Coronary artery (tissue), 2 donors: ENCODE results near the gene IMMP2L.

ENCODE experiments used
- DNase-seq: peaks from one replicate; pipeline ENCODE4 v3.0.0-alpha.2; 2017; ENCODE audit warnings: low spot score
- H3K27ac ChIP-seq, 2 donors: fragments of 200-600 bp; sonication (generic); one replicate each; pipeline ENCODE4 v1.5.1; 2016 to 2019
- H3K4me3 ChIP-seq: fragments of 200-600 bp; sonication (generic); 2 replicates; pipeline ENCODE4 v1.5.1; 2016; ENCODE audit warnings: mild to moderate bottlenecking, moderate library complexity
- TF ChIP-seq, protein P1 (sequence below): fragments of 200-600 bp; sonication (generic); IDR thresholded peaks from one replicate; pipeline ENCODE4 v1.5.1; 2019; ENCODE audit warnings: antibody characterized with exemption

The IMMP2L gene

DNA sequence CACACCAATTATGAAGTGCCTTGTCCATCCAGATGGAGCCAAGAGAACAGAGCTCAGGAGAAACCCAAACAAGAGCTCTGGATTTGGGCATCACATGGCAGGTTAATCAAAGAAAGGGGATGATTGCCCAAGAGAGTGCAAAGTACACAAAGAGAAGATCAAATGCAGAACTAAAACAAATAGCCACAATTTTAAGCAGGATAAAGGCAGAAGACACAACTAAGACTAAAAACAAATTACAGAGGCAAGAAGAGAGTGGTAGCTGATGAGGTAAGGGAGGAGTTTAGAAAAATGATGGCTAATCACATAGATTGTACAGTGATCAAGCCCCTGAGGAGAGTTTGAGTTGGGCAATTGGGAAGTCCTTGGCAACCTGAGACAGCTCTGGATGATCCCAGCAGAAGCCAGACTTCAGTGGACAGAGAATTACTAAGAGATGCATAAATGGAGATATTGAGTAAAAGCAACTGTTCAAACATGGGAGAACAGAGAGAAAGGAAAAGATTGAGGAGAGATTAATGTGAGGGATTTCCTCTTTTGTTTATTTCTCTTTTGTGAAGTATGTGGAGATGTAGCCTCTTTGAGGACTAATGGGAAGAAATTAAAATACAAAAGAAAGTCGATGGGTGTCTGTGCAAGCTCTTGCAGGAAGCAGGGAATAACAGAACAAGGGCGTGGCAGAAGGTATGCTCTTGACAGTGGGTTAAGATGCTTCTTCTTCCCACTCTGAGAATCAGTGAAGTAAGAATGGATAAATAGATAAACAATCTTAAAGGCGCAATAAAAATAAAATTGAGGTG, 369.5 kb downstream of the IMMP2L start:
- H3K4me3 ChIP-seq: no peak overlapping the region
- TF ChIP-seq, protein P1, sequence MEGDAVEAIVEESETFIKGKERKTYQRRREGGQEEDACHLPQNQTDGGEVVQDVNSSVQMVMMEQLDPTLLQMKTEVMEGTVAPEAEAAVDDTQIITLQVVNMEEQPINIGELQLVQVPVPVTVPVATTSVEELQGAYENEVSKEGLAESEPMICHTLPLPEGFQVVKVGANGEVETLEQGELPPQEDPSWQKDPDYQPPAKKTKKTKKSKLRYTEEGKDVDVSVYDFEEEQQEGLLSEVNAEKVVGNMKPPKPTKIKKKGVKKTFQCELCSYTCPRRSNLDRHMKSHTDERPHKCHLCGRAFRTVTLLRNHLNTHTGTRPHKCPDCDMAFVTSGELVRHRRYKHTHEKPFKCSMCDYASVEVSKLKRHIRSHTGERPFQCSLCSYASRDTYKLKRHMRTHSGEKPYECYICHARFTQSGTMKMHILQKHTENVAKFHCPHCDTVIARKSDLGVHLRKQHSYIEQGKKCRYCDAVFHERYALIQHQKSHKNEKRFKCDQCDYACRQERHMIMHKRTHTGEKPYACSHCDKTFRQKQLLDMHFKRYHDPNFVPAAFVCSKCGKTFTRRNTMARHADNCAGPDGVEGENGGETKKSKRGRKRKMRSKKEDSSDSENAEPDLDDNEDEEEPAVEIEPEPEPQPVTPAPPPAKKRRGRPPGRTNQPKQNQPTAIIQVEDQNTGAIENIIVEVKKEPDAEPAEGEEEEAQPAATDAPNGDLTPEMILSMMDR: no peak
- no peak for DNase-seq
- no peak overlapping the region for H3K27ac ChIP-seq

DNA sequence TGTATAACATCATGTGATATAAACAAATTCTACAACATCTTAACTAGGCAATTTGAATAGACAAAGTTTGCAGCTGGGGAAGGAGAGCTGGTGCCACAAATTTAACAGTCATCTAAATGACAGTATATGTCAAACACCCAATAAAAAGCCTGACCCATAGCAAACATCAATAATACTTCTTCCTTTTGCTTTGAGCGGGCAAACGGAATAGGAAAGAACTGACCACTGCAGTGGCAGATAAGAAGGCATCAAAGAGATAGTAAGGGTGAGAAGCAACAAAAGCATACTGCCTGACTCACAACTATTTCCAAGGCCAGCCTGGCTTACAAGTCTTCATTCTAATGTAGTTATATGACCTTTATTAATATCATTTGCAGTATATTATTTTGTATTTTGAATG, 371.5 kb downstream of the IMMP2L start:
- DNase-seq: no peak
- TF ChIP-seq, protein P1: no peak
- no peak overlapping the region for H3K4me3 ChIP-seq
- no peak overlapping the region for H3K27ac ChIP-seq

DNA sequence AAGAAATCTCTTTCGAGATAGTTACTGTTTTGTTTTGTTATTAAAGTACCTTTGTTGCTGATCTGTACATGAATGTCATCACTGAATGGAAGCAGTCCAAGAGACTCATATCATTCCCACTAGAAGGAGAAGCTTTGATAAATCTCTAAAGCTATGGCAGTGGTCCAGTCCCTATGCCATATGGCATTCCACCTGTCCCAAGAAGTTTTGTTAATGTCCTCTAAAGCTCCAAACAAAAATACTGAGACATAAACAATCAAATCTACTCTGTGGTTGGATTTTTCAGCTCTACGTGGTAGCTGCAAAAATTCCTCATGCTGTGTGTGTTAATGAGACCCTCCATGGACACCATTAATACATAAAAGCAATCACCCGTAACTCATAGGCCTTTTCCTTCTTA, 377.3 kb downstream of the IMMP2L start:
- TF ChIP-seq, protein P1: no peak
- Histone ChIP-seq H3K4me3 (no peak overlapping the region), H3K27ac (no peak overlapping the region)
- no peak for DNase-seq

DNA sequence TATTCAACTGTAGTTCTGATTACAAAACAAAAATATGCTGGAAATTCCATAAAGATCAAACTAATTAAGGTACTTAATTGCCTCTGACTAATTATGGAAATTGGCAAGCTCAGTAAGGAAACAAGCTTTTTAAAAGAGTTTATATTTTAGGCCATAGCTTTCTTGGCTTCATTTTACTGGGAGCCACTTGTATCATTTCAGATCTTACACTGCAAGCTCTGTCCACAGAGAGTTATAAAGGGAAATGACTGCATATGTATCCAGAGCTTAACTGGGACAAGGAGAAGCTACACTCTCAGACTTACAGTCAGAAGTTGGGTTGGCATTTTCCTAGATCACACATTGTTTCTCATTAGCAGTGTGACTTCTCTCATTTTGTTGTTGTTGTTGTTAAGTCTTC, 379.0 kb downstream of the IMMP2L start:
- DNase-seq: no peak
- Histone ChIP-seq H3K4me3 (no peak overlapping the region), H3K27ac (no peak overlapping the region)
- TF ChIP-seq, protein P1: no peak

DNA sequence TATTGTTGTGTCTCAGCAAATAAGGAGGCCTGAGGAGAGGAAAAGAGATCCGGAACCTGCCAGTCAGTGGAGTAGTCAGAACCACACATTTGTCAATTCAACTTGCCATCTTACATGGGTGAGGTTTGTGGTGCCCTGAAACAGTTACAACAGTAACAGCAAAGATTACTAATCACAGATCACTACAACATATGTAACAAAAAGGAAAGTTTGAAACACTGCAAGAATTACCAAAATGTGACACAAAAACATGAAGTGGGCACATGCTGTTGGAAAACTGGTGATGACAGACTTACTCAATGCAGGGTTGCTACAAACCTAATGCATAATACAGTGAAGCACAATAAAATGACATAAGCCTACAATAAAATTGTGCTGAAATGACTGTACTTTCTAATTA, 382.0 kb downstream of the IMMP2L start:
- Histone ChIP-seq H3K27ac (no peak overlapping the region), H3K4me3 (no peak overlapping the region)
- DNase-seq: no peak
- TF ChIP-seq, protein P1: no peak

DNA sequence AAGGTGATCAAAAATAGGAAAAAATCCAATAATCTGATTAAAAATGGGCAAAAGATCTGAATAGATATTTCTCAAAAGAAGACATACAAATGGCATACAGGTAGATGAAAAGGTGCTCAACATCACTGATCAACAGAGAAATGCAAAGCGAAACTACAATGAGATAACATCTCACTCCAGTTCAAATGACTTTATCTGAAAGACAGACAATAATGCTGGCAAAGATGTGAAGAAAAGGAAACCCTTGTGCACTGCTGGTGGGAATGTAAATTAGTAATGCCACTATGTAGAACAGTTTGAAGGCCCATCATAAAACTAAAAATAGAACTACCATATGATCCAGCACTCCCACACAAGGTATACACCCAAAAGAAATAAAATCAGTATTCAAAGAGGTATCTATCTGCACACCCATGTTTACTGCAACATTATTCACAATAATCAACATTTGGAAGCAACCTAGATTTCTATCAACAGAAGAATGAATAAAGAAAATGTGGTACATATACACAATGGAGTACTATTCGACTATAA, 386.3 kb downstream of the IMMP2L start:
- DNase-seq: no peak
- TF ChIP-seq, protein P1: no peak
- Histone ChIP-seq H3K27ac (no peak overlapping the region), H3K4me3 (no peak overlapping the region)

DNA sequence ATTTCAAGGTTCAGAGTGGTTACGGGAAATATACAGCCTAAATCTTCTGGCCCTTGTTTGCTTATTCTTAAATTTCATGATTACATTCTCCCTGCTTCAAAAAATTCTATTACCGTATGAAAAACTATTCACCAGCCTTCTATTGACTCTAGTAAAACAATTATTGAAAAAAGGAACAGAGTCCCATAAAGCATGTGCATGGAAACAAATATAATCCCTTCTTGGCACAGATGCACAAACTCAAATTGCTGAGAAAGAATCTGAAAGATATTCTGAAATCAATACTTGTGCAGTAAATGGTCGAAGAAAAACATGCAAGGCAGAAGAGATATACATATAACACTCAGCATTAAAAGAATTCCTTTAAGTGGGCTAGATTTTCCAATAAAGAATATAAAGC, 387.8 kb downstream of the IMMP2L start:
- TF ChIP-seq, protein P1: no peak
- Histone ChIP-seq H3K27ac (no peak overlapping the region), H3K4me3 (no peak overlapping the region)
- no peak for DNase-seq
